Measurements from ENCODE around the gene PC.

- TF ChIP-seq ISL1 (CRISPR knock-in tag; IDR thresholded peaks at IDR 0.05) (no peak), ARNTL (CRISPR knock-in tag; IDR thresholded peaks at IDR 0.05; ENCODE audit: borderline replicate concordance, low read depth) (no peak), GLIS3 (CRISPR knock-in tag; IDR thresholded peaks at IDR 0.05) (no peak), OSR1 (CRISPR knock-in tag; IDR thresholded peaks at IDR 0.05) (no peak), TCF4 (CRISPR knock-in tag; IDR thresholded peaks at IDR 0.05; ENCODE audit: borderline replicate concordance) (no peak), PATZ1 (CRISPR knock-in tag; IDR thresholded peaks at IDR 0.05; ENCODE audit: borderline replicate concordance) (no peak), PPARA (CRISPR knock-in tag; IDR thresholded peaks at IDR 0.05; ENCODE audit: borderline replicate concordance) (no peak), CREB5 (CRISPR knock-in tag; IDR thresholded peaks at IDR 0.05; ENCODE audit: low read depth) (no peak)
These were observed 93.8 kb downstream of the PC start for GRCh38 chr11:66864172-66864901.
